Keratinocyte (primary cell): ENCODE measurements around the gene KRT73. TPM values are rescaled to one million over a fixed set of nuclear protein-coding genes. Genes with fewer than 3 reads are reported as not detected.

Experiments used
- DNase-seq: peaks from one replicate; pipeline ENCODE4 v3.0.0-alpha.2; 2011; ENCODE audit warnings: low read depth, missing footprints, low spot score
- FAIRE-seq: peaks from 2 replicates; lab custom pipeline; 2011; peaks lifted over from hg19 to GRCh38; lab: Jason Lieb, UNC
- H2AFZ ChIP-seq: 2 replicates; pipeline ENCODE4 v1.6.0; 2012; ENCODE audit warnings: low read length, control low read depth, inconsistent platforms; ENCODE audit not compliant: control insufficient read depth
- H3K27ac ChIP-seq: 2 replicates; pipeline ENCODE4 v1.5.1; 2011; ENCODE audit warnings: low read length; ENCODE audit not compliant: control insufficient read depth, insufficient read depth
- H3K27me3 ChIP-seq: 3 replicates; pipeline ENCODE4 v1.6.0; 2011; ENCODE audit warnings: low read length; ENCODE audit not compliant: control insufficient read depth, insufficient read depth; ENCODE audit errors: extremely low read depth
- H3K36me3 ChIP-seq, 2 experiments: 2 replicates in 1 of 2; 3 replicates in 1 of 2; pipeline ENCODE4 v1.5.1; 2011; ENCODE audit warnings: low read length in 2 of 2, mild to moderate bottlenecking in 1 of 2; ENCODE audit not compliant: control insufficient read depth in 2 of 2, insufficient read depth in 2 of 2; ENCODE audit errors: extremely low read depth in 1 of 2
- H3K4me1 ChIP-seq: 3 replicates; pipeline ENCODE4 v1.5.1; 2011; ENCODE audit warnings: low read length; ENCODE audit not compliant: control insufficient read depth, insufficient read depth; ENCODE audit errors: extremely low read depth
- H3K4me2 ChIP-seq: 3 replicates; pipeline ENCODE4 v1.6.0; 2011; ENCODE audit warnings: low read depth, low read length; ENCODE audit not compliant: control insufficient read depth, insufficient read depth; ENCODE audit errors: extremely low read depth
- H3K4me3 ChIP-seq, 3 experiments: fragments of 200-600 bp in 1 of 3; sonication (generic) in 1 of 3; 2 replicates in 2 of 3; 3 replicates in 1 of 3; pipeline ENCODE4 v1.5.1; 2011 to 2016; ENCODE audit warnings: low read length in 3 of 3, mild to moderate bottlenecking in 3 of 3, control low read depth in 2 of 3, inconsistent platforms in 1 of 3, low read depth in 1 of 3, mixed read lengths in 1 of 3, mixed run types in 1 of 3, moderate library complexity in 1 of 3; ENCODE audit not compliant: control insufficient read depth in 2 of 3, insufficient read depth in 2 of 3; ENCODE audit errors: extremely low read depth in 1 of 3
- H3K79me2 ChIP-seq: 2 replicates; pipeline ENCODE4 v1.6.0; 2012; ENCODE audit warnings: low read length; ENCODE audit not compliant: control insufficient read depth, insufficient read depth
- H3K9ac ChIP-seq: 3 replicates; pipeline ENCODE4 v1.6.0; 2011; ENCODE audit warnings: low read length; ENCODE audit not compliant: control insufficient read depth, insufficient read depth; ENCODE audit errors: extremely low read depth
- H3K9me1 ChIP-seq: 3 replicates; pipeline ENCODE4 v1.6.0; 2011; ENCODE audit warnings: low read length; ENCODE audit not compliant: control insufficient read depth, insufficient read depth; ENCODE audit errors: extremely low read depth
- H3K9me3 ChIP-seq: 2 replicates; pipeline ENCODE4 v1.5.1; 2012; ENCODE audit warnings: low read depth, low read length; ENCODE audit not compliant: control insufficient read depth
- H4K20me1 ChIP-seq: 3 replicates; pipeline ENCODE4 v1.6.0; 2011; ENCODE audit warnings: low read length; ENCODE audit not compliant: control insufficient read depth, insufficient read depth; ENCODE audit errors: extremely low read depth
- CTCF ChIP-seq, 3 experiments: IDR thresholded peaks in 1 of 3; conservative IDR thresholded peaks in 1 of 3; optimal IDR thresholded peaks in 1 of 3; 2 replicates in 2 of 3; 3 replicates in 1 of 3; pipeline versions ENCODE3 to v1.5.1; 2011; ENCODE audit warnings: low read length in 3 of 3, mild to moderate bottlenecking in 3 of 3, moderate library complexity in 2 of 3, control low read depth in 1 of 3, inconsistent platforms in 1 of 3; ENCODE audit not compliant: insufficient read depth in 2 of 3; ENCODE audit errors: extremely low read depth in 1 of 3
- EZH2 ChIP-seq: IDR thresholded peaks from one replicate; pipeline ENCODE4 v1.6.1; 2012; ENCODE audit warnings: inconsistent platforms, mild to moderate bottlenecking, low read length, moderate library complexity
- dilution Hi-C: fragments of 300-500 bp; cut with MboI; formaldehyde crosslinking; loops from one replicate; pipeline ENCODE4 v1.7.0; 2020; ENCODE audit warnings: low sequenced_read_pairs; ENCODE audit not compliant: extremely low pct_ligation_motif_present
- polyA plus RNA-seq, 5 experiments: library from polyadenylated mRNA; depleted of rRNA in 3 of 5; stranded (reverse) in 3 of 5; stranded (forward) in 1 of 5; unstranded in 1 of 5; fragments of >200 nt; gene quantifications; 1 replicate in 1 of 5; 2 replicates in 3 of 5; 3 replicates in 1 of 5; pipeline versions ENCODE4 v1.2.1 to v1.2.3, GENCODE V29; 2011 to 2012; ENCODE audit warnings: missing spikeins in 2 of 5, low read depth in 1 of 5, low replicate concordance in 1 of 5

KRT73 gene
- polyA plus RNA-seq, 1 donor (not counting 4 experiments of a cell fraction or from before 2014, with no cell fraction given), result 0.03 TPM

- H3K27ac ChIP-seq, result no peak overlapping the region
- H3K4me1 ChIP-seq, result no peaks in the 10 kb centered on the region
- dilution Hi-C loops, result no loop called here
- H2AFZ ChIP-seq, result no peak overlapping the region
- H3K4me3 ChIP-seq, result no peak overlapping the region
- TF ChIP-seq CTCF (optimal IDR thresholded peaks at IDR 0.05 in 1 of 3, IDR thresholded peaks at IDR 0.05 in 1 of 3, conservative IDR thresholded peaks at IDR 0.05 in 1 of 3; ENCODE audit: extremely low read depth in 1 of 3, insufficient read depth in 2 of 3, low read length in 3 of 3) (no peak), EZH2 (no peak)
- no peaks in the 10 kb centered on the region for H4K20me1 ChIP-seq
- no peaks in the 10 kb centered on the region for H3K36me3 ChIP-seq
- H3K27me3 ChIP-seq, result no peaks in the 10 kb centered on the region
- H3K4me2 ChIP-seq, result no peak overlapping the region
- FAIRE-seq, result no peak
- H3K79me2 ChIP-seq, result no peaks in the 10 kb centered on the region
- H3K9me1 ChIP-seq, result no peaks in the 10 kb centered on the region
- no peaks in the 10 kb centered on the region for H3K9me3 ChIP-seq
- no peak overlapping the region for H3K9ac ChIP-seq
- DNase-seq, result no peak
Observed at GRCh38 chr12:52570511-52570910, 47.8 kb downstream of the KRT73 start.

- no peak overlapping the region for H3K9ac ChIP-seq
- H3K36me3 ChIP-seq, result no peaks in the 10 kb centered on the region
- DNase-seq, result no peak
- no peak overlapping the region for H3K4me2 ChIP-seq
- no peak overlapping the region for H3K4me3 ChIP-seq
- FAIRE-seq, result no peak
- H3K4me1 ChIP-seq, result no peaks in the 10 kb centered on the region
- TF ChIP-seq EZH2 (no peak), CTCF (optimal IDR thresholded peaks at IDR 0.05 in 1 of 3, IDR thresholded peaks at IDR 0.05 in 1 of 3, conservative IDR thresholded peaks at IDR 0.05 in 1 of 3; ENCODE audit: extremely low read depth in 1 of 3, insufficient read depth in 2 of 3, low read length in 3 of 3) (no peak)
- no peaks in the 10 kb centered on the region for H3K79me2 ChIP-seq
- no peaks in the 10 kb centered on the region for H3K9me3 ChIP-seq
- no peak overlapping the region for H2AFZ ChIP-seq
- H3K9me1 ChIP-seq, result no peaks in the 10 kb centered on the region
- no peaks in the 10 kb centered on the region for H4K20me1 ChIP-seq
- no peak overlapping the region for H3K27ac ChIP-seq
- dilution Hi-C loops, result no loop called here
- H3K27me3 ChIP-seq, result peaks cover 2% of the 10 kb centered on the region
Observed at GRCh38 chr12:52568111-52568510, 50.2 kb downstream of the KRT73 start.
